Measurements from ENCODE around the gene PABPN1.

The PABPN1 gene

DNA sequence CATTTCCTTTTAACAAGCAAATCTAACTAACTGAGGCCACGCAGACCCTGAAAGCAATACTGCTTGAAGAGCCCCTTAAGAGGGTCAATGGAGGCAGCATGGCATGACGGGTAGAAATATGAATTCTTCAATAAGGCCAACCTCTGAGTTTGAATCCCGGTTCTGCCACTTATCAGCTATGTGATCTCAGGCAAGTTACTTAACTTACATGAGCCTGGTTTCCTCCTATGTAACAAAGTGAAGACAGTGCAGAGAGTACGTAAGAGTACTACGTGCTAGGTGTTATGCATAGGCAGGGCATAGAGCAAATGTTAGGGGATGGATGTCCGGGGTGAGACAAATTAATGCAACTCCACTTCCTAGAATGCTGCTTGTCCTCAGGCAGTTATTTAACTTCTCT lies 40.0 kb upstream of the PABPN1 start:
- TF ChIP-seq, protein P1, sequence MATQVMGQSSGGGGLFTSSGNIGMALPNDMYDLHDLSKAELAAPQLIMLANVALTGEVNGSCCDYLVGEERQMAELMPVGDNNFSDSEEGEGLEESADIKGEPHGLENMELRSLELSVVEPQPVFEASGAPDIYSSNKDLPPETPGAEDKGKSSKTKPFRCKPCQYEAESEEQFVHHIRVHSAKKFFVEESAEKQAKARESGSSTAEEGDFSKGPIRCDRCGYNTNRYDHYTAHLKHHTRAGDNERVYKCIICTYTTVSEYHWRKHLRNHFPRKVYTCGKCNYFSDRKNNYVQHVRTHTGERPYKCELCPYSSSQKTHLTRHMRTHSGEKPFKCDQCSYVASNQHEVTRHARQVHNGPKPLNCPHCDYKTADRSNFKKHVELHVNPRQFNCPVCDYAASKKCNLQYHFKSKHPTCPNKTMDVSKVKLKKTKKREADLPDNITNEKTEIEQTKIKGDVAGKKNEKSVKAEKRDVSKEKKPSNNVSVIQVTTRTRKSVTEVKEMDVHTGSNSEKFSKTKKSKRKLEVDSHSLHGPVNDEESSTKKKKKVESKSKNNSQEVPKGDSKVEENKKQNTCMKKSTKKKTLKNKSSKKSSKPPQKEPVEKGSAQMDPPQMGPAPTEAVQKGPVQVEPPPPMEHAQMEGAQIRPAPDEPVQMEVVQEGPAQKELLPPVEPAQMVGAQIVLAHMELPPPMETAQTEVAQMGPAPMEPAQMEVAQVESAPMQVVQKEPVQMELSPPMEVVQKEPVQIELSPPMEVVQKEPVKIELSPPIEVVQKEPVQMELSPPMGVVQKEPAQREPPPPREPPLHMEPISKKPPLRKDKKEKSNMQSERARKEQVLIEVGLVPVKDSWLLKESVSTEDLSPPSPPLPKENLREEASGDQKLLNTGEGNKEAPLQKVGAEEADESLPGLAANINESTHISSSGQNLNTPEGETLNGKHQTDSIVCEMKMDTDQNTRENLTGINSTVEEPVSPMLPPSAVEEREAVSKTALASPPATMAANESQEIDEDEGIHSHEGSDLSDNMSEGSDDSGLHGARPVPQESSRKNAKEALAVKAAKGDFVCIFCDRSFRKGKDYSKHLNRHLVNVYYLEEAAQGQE (IDR thresholded peaks at IDR 0.05; ENCODE audit: low read depth): no peak
- TF ChIP-seq ZBTB7A (IDR thresholded peaks at IDR 0.05; ENCODE audit: low read depth) (no peak), YY1 (IDR thresholded peaks at IDR 0.05; ENCODE audit: low read depth) (no peak), TAF1 (IDR thresholded peaks at IDR 0.05; ENCODE audit: low read depth) (no peak), CEBPB (IDR thresholded peaks at IDR 0.05) (no peak), TCF12 (IDR thresholded peaks at IDR 0.05; ENCODE audit: low read depth) (no peak), NFIC (IDR thresholded peaks at IDR 0.05) (no peak), FOXM1 (IDR thresholded peaks at IDR 0.05; ENCODE audit: borderline replicate concordance, low read depth) (no peak), EP300 (IDR thresholded peaks at IDR 0.05; ENCODE audit: borderline replicate concordance) (no peak), RAD21 (IDR thresholded peaks at IDR 0.05; ENCODE audit: low read depth) (no peak), EGR1 (IDR thresholded peaks at IDR 0.05) (no peak)
- TF ChIP-seq, protein P2, sequence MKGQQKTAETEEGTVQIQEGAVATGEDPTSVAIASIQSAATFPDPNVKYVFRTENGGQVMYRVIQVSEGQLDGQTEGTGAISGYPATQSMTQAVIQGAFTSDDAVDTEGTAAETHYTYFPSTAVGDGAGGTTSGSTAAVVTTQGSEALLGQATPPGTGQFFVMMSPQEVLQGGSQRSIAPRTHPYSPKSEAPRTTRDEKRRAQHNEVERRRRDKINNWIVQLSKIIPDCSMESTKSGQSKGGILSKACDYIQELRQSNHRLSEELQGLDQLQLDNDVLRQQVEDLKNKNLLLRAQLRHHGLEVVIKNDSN (IDR thresholded peaks at IDR 0.05): no peak
- TF ChIP-seq, protein P3, sequence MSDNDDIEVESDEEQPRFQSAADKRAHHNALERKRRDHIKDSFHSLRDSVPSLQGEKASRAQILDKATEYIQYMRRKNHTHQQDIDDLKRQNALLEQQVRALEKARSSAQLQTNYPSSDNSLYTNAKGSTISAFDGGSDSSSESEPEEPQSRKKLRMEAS (IDR thresholded peaks at IDR 0.05): no peak

DNA sequence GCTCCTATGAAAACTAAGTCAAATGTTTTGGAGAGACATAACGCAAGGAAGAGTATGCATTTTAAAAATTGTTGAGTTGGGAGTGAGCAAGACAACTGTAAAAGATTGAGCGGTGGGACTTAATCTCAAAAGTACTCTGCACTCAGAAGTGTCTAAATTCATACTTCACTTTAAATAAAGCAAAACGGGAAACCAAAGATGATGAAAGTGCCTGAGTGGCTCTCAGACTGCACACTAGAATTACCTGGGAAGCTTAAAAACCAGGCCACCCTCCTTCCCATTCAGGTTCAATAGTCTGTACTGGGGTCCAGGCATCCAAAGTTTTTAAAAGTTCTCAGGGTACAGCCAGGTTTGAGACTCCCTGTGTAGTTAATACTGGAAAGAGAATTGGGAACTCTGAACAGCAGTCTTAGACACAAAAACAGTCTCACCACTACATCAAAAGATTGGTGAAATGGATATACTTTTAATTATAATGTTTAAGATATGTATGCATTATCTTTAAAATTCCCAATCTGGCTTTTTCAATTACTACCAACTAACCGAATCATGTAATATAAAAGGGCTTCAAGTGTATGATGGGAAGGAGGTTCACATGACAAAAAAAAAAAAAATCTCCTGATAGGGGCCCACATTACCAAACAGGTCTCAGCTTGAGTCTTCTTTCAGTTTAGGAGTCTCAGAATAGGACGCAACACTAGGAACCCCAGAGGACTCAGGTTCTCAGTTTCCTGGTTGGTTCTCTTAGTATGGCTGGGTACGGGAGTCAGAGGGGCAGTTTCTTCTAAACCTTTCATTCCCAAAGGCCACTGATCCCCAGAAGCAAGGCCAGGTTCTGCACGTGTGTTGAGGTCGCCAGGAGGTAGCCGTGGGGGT lies 36.4 kb upstream of the PABPN1 start:
- TF ChIP-seq RAD21 (IDR thresholded peaks at IDR 0.05; ENCODE audit: low read depth) (no peak), ZBTB7A (IDR thresholded peaks at IDR 0.05; ENCODE audit: low read depth) (no peak), CREB1 (IDR thresholded peaks at IDR 0.05; ENCODE audit: low read depth) (no peak), FOXM1 (IDR thresholded peaks at IDR 0.05; ENCODE audit: borderline replicate concordance, low read depth) (no peak), CEBPB (IDR thresholded peaks at IDR 0.05) (no peak)
- TF ChIP-seq, protein P2 (IDR thresholded peaks at IDR 0.05): no peak
- TF ChIP-seq, protein P3 (IDR thresholded peaks at IDR 0.05): no peak

DNA sequence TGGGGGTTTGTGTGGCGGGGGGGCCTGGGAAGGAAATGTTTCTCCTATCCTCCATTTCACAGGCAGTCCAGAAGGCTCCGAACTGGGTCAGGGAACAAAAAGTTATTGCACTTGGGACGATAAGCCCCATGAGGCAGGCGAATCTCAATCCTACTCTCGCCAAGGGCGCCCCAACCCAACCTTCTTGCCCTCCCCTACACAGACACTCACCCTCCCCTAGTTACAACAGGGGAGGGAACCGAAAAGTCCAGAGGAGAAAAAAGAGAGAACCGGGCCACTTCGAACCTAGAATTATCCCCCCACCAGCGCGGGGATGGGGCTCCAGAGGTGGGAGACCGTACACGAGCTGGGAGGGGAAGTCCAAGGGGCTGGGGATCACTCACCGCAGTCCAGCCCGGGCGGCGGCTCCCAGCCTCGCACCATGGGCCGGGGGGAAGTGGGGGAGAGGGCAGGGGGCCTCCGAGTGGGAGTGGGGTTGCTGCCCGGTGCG lies 35.7 kb upstream of the PABPN1 start:
- TF ChIP-seq NFIC (IDR thresholded peaks at IDR 0.05) (no peak), TCF12 (IDR thresholded peaks at IDR 0.05; ENCODE audit: low read depth) (no peak), RAD21 (IDR thresholded peaks at IDR 0.05; ENCODE audit: low read depth) (no peak), TAF1 (IDR thresholded peaks at IDR 0.05; ENCODE audit: low read depth) (no peak), ZBTB7A (IDR thresholded peaks at IDR 0.05; ENCODE audit: low read depth) (peak; percentile 75), EGR1 (IDR thresholded peaks at IDR 0.05) (no peak)

DNA sequence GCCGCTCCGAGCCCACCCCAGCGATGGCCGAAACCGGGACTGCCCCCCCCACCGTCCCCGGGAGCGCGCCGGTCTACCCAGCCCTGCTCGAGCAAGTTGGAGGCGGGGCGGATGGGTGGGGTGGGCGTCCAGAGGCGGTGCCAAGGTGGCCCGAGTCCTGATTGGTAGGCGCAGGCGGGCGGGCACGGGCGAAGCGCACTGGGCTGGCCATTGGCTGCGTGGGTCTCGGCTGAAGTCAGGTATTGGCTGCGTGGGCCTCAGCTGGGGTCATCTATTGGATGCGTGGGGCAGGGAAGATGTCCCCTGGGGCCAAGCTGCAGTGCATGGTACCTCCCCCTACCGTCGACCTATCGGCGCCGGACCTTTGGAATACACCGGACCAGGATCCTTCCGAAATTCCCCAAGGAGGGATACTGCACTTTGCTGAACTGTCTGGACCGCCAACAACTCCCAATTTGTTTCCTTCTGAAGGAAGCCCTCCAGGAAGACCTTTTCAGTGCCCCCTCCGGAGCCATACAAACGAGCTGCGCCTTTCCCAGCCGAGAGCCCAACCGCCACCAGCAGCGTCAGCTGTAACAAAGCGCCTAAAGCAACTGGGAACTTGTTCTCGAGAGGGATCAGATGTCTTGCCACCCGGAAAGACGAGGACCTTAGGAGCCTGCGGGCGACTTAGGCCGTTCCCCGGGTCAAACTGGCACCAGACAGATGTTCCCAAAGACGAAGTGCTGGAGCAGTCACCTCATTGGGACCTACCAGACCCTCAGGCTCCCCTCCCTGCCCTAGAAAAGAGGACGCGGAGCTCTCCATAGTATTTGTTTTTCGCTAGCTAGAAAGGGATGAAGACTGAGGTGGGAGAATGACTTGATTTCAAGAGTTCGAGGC lies 35.0 kb upstream of the PABPN1 start, which contains the start of gene HOMEZ:
Gene HOMEZ, minus strand, starts transcription at position 113 of the 882 bp plus-strand sequence. CDS start 180 bp downstream, outside the sequence.
- TF ChIP-seq ZBTB7A (IDR thresholded peaks at IDR 0.05; ENCODE audit: low read depth) (no peak), TEAD4 (IDR thresholded peaks at IDR 0.05) (no peak), TCF12 (IDR thresholded peaks at IDR 0.05; ENCODE audit: low read depth) (peak; percentile 18; the same call in 1 of the 2 replicates), EP300 (IDR thresholded peaks at IDR 0.05; ENCODE audit: borderline replicate concordance) (0 out of 2 replicates have a peak, but pooled peaks have one; percentile 13), YY1 (IDR thresholded peaks at IDR 0.05; ENCODE audit: low read depth) (no peak; the same call in 1 of the 2 replicates), RAD21 (IDR thresholded peaks at IDR 0.05; ENCODE audit: low read depth) (no peak), EGR1 (IDR thresholded peaks at IDR 0.05) (peak; percentile 46), FOXM1 (IDR thresholded peaks at IDR 0.05; ENCODE audit: borderline replicate concordance, low read depth) (no peak), CEBPB (IDR thresholded peaks at IDR 0.05) (no peak), NFIC (IDR thresholded peaks at IDR 0.05) (no peak), TAF1 (IDR thresholded peaks at IDR 0.05; ENCODE audit: low read depth) (peak; percentile 63), CREB1 (IDR thresholded peaks at IDR 0.05; ENCODE audit: low read depth) (no peak)
- TF ChIP-seq, protein P3 (IDR thresholded peaks at IDR 0.05): peak; percentile 56; the same call in 1 of the 2 replicates
- TF ChIP-seq, protein P1 (IDR thresholded peaks at IDR 0.05; ENCODE audit: low read depth): no peak
- TF ChIP-seq, protein P2 (IDR thresholded peaks at IDR 0.05): 0 out of 2 replicates have a peak, but pooled peaks have one; percentile 26

Measured in Ishikawa (cell line).